ENCODE data around the gene COQ10B. TPM values are rescaled to one million over a fixed set of nuclear protein-coding genes. Genes with fewer than 3 reads are reported as not detected.

COQ10B gene
- 23.5 and 26.3 TPM in 2 replicates for total RNA-seq

DNA sequence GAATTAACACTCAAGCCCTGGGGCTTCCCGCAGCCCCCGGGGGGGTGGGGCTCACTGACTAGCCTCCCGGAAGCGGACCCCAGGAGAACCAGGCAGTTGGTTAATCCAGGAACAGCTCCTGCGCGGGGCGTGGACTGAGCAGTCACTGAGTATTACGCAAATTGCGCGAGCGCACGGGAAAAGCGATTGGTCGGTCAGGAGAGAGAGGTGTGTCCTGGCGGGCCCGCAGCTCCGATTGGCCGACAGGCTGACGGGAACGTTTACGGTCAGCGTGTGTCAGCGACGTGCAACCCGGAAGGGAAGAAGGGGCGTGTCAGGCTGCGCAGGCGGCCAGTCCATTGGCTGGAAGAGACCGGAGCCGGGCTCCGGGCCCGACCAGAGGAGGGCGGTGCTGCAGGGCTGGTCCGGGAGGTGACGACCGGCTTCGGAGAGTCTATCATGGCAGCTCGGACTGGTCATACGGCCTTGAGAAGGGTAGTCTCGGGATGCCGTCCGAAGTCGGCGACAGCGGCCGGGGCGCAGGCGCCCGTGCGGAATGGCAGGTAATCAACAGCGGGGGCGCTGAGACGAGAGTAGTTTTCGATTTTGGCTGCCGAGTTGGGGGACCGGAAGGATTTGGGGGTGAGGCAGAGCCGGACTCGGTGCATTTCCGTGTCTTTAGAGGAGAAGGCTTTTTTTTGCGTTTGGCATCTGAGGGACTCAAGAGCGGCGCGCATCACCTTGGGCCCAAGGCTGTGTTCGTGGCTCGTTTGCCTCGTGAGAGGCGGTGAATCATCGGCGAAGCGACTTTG, at the start of gene COQ10B:
TSS of gene COQ10B (plus strand) at position 430 of the 791 bp plus-strand sequence. CDS start at position 439, 9 bp downstream.

DNA sequence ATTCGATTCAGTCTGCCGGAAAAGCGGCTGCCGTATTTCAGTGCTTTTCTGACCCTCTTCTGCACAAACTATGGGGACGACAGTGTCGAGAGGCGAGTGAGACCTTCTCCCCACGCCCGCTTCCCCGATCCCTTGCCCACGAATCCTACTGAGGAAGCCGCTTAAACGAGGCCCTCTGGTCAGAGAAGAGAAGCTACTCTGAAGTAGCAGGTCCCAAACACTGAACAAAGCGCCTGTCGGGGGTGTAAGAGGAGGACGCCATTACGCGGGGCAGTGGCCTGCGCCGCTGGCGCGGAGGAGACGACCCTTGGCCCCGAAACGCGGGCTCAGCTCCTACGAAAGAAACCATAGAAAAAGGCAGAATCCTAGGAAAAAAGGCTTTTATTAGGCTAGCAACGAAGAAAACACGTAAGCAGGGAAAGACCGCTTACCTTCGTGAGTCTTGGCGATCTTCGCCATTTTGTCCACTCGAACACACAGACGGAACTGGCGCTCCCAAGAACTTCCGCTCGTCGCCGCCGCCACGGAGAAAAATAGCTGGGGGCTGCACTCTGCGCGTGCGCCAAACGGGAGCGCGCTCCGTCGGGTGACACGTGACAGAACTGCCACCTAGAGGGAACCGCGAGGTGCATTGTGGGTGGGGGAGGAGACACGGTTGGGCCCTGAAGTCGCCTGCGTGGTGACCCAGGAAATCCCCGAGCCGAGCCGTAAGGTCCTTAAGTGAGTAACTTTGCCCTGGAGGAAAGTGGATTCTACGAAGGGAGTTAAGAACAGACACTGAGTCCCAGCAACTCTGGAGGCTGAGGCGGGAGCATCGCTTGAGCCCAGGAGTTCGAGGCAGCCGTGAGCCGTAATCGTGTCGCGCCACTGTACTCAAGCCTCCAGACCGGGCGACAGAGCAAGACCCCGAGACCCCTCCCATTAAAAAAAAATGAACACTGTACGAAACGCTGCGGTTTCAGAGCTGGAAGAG, 18.5 kb upstream of the COQ10B start, which contains the start of gene SF3B1:
TSS of gene SF3B1 (minus strand) at position 488 of the 973 bp plus-strand sequence. CDS start at position 459, 29 bp downstream.

DNA sequence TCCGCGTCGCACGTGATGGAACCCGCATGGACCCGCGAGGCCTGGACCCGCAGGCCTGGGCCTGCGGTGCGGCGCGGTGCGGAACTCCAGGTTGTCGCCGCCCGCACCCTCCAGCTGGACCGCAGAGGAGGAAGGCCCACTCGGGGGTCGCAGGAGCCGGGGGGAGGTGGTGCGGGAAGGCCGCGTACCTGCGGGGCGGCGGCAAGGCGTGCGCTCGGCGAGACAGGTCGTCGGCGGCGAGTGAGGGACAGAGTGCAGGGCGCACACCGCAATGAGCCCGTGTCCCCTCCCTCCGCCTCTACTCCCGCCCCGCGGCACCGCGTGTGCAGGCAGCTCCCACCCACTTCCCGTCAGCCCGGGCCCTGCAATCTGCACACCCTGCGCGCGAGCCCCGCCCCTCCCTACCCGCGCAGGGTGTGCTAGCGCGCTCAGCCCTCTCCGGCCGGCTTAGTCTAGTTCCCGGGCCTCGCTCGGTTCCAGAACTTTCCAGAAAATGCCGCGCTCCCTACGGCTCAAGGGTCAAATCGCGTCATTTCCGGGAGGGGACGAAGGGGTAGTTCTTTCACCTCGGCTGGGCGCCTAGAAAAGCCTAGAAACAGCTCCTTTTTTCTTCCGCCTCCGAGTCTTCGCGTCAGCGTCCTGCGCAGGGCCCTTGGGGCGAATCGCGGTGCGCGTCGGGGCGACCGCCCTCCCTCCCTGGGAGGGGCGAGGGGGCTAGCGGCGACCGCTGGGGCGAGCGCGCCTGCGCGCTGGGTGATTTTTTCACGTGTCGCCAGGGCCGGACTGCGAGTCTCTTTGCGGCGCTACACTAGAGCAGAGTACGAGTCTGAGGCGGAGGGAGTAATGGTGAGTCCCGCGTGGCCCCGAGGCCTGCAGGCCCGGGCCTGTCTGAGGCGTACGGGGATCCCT, 46.5 kb downstream of the COQ10B start, which contains the start of the genes HSPD1 and HSPE1:
TSS of gene HSPD1 (minus strand) at position 247 of the 909 bp plus-strand sequence. CDS start 992 bp downstream, outside the sequence.
TSS of gene HSPE1 (plus strand) at position 786 of the 909 bp plus-strand sequence. CDS start at position 844, 58 bp downstream.

DNA sequence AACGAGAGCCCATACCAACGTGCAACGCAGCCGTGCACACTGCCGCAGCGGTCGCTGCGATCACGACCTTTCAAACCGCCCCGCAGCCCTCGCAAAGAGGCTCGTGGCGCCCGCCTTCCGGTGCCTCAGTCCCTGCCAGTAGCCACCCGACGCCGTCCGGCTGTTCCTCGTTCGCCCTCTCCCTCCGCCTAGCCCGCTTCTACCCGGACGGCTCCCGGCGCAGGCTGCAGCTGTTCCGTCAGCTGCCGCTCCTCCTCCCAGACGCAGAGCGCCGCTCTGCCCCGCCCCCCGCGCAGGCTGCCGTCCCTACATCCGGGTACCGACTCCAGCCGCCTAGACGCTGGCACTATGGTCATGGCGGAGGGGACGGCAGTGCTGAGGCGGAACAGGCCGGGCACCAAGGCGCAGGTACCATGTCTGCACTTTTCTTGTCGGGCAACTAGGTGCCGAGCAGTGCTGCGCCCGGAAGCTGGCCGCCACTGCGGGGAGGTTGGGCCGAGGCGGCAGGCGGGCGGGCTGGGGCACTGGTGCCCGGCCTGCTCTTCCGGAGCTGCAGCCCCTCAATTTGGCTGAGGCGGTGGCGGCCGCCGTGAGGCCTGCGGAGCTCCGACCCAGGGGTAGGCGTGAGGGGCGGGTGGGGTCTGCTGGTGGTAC, 62.5 kb downstream of the COQ10B start, which contains the start of gene MOB4:
TSS of gene MOB4 (plus strand) at position 328 of the 654 bp plus-strand sequence. CDS start at position 349, 21 bp downstream.

Other genes starting within 250 kb of the COQ10B start
- 1.1 TPM in 2 replicates for gene ANKRD44, start 142.8 kb upstream of the COQ10B start, total RNA-seq
- gene SF3B1, start 18.5 kb upstream of the COQ10B start, total RNA-seq: 120 and 136 TPM in 2 replicates
- 195 and 227 TPM in 2 replicates for gene HSPD1, start 46.3 kb downstream of the COQ10B start, total RNA-seq
- gene HSPE1, start 46.8 kb downstream of the COQ10B start, total RNA-seq: 196 and 234 TPM in 2 replicates
- gene MOB4, start 62.5 kb downstream of the COQ10B start, total RNA-seq: 27.9 and 29.4 TPM in 2 replicates
- 2.4 and 4.4 TPM in 2 replicates for gene RFTN2, start 222.0 kb downstream of the COQ10B start, total RNA-seq

All from mammary microvascular endothelial cell (primary cell).